GM03348 (cell line): ENCODE results near the gene IFIT1B.
"Not testable (repeated sequence)": the region's sequence is repeated elsewhere in the genome, so short reads cannot be mapped to it uniquely, and the experiment has no call there.

Experiments
- DNase-seq: peaks from one replicate; pipeline ENCODE4 v3.0.0; 2012; ENCODE audit warnings: low spot score

IFIT1B gene

GRCh38 chr10:89348481-89348880 is 29.4 kb upstream of the IFIT1B start:
- DNase-seq, result no peak

GRCh38 chr10:89348975-89349374 is 28.9 kb upstream of the IFIT1B start:
- no peak for DNase-seq

- not testable (repeated sequence) for DNase-seq
Measured at GRCh38 chr10:89350631-89351315, 27.1 kb upstream of the IFIT1B start.

GRCh38 chr10:89351412-89351779 is 26.5 kb upstream of the IFIT1B start:
- DNase-seq, result no peak

- peak; percentile 81 for DNase-seq
Measured at GRCh38 chr10:89351780-89352597, 25.9 kb upstream of the IFIT1B start.

- no peak for DNase-seq
Measured at GRCh38 chr10:89352802-89353201, 25.1 kb upstream of the IFIT1B start.

GRCh38 chr10:89355394-89355931 is 22.4 kb upstream of the IFIT1B start:
- no peak for DNase-seq

- no peak for DNase-seq
Measured at GRCh38 chr10:89357096-89357495, 20.8 kb upstream of the IFIT1B start.

GRCh38 chr10:89357975-89358374 is 19.9 kb upstream of the IFIT1B start:
- DNase-seq, result no peak

- no peak for DNase-seq
Measured at GRCh38 chr10:89360157-89360556, 17.7 kb upstream of the IFIT1B start.

GRCh38 chr10:89362929-89363328 is 14.9 kb upstream of the IFIT1B start:
- DNase-seq, result no peak

- no peak for DNase-seq
Measured at GRCh38 chr10:89363729-89364442, 14.0 kb upstream of the IFIT1B start.

GRCh38 chr10:89364531-89364930 is 13.3 kb upstream of the IFIT1B start:
- DNase-seq, result no peak

- no peak for DNase-seq
Measured at GRCh38 chr10:89367529-89367928, 10.3 kb upstream of the IFIT1B start.

GRCh38 chr10:89368129-89368528 is 9.7 kb upstream of the IFIT1B start:
- no peak for DNase-seq

GRCh38 chr10:89369156-89370105 is 8.4 kb upstream of the IFIT1B start:
- peak; percentile 62 for DNase-seq

- no peak for DNase-seq
Measured at GRCh38 chr10:89371079-89371478, 6.8 kb upstream of the IFIT1B start.

- no peak for DNase-seq
Measured at GRCh38 chr10:89371987-89372386, 5.9 kb upstream of the IFIT1B start.

GRCh38 chr10:89373916-89374711 is 3.7 kb upstream of the IFIT1B start:
- DNase-seq, result peak; percentile 80

GRCh38 chr10:89374713-89375141 is 3.1 kb upstream of the IFIT1B start:
- DNase-seq, result no peak

GRCh38 chr10:89379103-89379502 is 1.2 kb downstream of the IFIT1B start:
- DNase-seq, result no peak
